MM.1S (cell line): ENCODE measurements around the gene PTPRR.

ENCODE experiments used
- DNase-seq: peaks from one replicate; pipeline ENCODE4 v3.0.0-alpha.2; 2015
- H2AFZ ChIP-seq: fragments of 300-600 bp; sonication (generic); 2 replicates; pipeline ENCODE4 v1.6.0; 2016; ENCODE audit warnings: antibody characterized with exemption, low read length
- H3F3A ChIP-seq: fragments of 300-600 bp; sonication (generic); 2 replicates; pipeline ENCODE4 v1.6.1; 2016; ENCODE audit warnings: mild to moderate bottlenecking, antibody characterized with exemption, low read length, moderate library complexity, mixed read lengths; ENCODE audit not compliant: insufficient read depth
- H3K27ac ChIP-seq: fragments of 300-600 bp; sonication (generic); 2 replicates; pipeline ENCODE4 v1.5.1; 2016; ENCODE audit warnings: mild to moderate bottlenecking, low read length
- H3K27me3 ChIP-seq: fragments of 300-600 bp; sonication (generic); replicated peaks from 2 replicates; pipeline ENCODE4 v1.6.0; 2016; ENCODE audit warnings: low read length; ENCODE audit not compliant: insufficient read depth
- H3K36me3 ChIP-seq: fragments of 300-600 bp; sonication (generic); replicated peaks from 2 replicates; pipeline ENCODE4 v1.6.1; 2016; ENCODE audit warnings: mild to moderate bottlenecking, low read length, mixed read lengths; ENCODE audit not compliant: insufficient read depth
- H3K4me1 ChIP-seq: fragments of 300-600 bp; sonication (generic); 2 replicates; pipeline ENCODE4 v1.6.1; 2016; ENCODE audit warnings: low read length, mixed read lengths
- H3K4me2 ChIP-seq: fragments of 300-600 bp; sonication (generic); 2 replicates; pipeline ENCODE4 v1.6.0; 2016; ENCODE audit warnings: low read depth, low read length
- H3K4me3 ChIP-seq: fragments of 300-600 bp; sonication (generic); 2 replicates; pipeline ENCODE4 v1.5.1; 2016; ENCODE audit warnings: low read length, mixed read lengths
- H3K79me2 ChIP-seq: fragments of 300-600 bp; sonication (generic); 2 replicates; pipeline ENCODE4 v1.6.1; 2016; ENCODE audit warnings: mixed run types, low read length, mixed read lengths
- H3K9ac ChIP-seq: fragments of 300-600 bp; sonication (generic); 2 replicates; pipeline ENCODE4 v1.6.1; 2016; ENCODE audit warnings: low read length, mixed read lengths
- H3K9me2 ChIP-seq: fragments of 300-600 bp; sonication (generic); replicated peaks from 2 replicates; pipeline ENCODE4 v1.6.1; 2016; ENCODE audit warnings: mild to moderate bottlenecking, low read length, mixed read lengths; ENCODE audit not compliant: insufficient read depth
- H3K9me3 ChIP-seq: fragments of 300-600 bp; sonication (generic); replicated peaks from 2 replicates; pipeline ENCODE4 v1.6.1; 2016; ENCODE audit warnings: mild to moderate bottlenecking, low read length, mixed read lengths; ENCODE audit not compliant: insufficient read depth
- H4K20me1 ChIP-seq: fragments of 300-600 bp; sonication (generic); 2 replicates; pipeline ENCODE4 v1.6.1; 2016; ENCODE audit warnings: mild to moderate bottlenecking, low read length, moderate library complexity, mixed read lengths; ENCODE audit not compliant: insufficient read depth
- CTCF ChIP-seq: fragments of 300-600 bp; sonication (generic); IDR thresholded peaks from 2 replicates; pipeline ENCODE4 v1.5.1; 2016; ENCODE audit warnings: antibody characterized with exemption, low read length, mixed read lengths
- EZH2 ChIP-seq: fragments of 300-600 bp; sonication (generic); optimal IDR thresholded peaks from 2 replicates; pipeline ENCODE3; 2017; ENCODE audit warnings: low read depth, mild to moderate bottlenecking, antibody characterized with exemption, low read length, mixed read lengths
- EZH2phosphoT487 ChIP-seq: fragments of 300-600 bp; sonication (generic); IDR thresholded peaks from 2 replicates; pipeline ENCODE4 v1.6.1; 2018; ENCODE audit warnings: antibody characterized with exemption, low read length

The PTPRR gene

GRCh38 chr12:70758494-70758845 is 162.1 kb downstream of the PTPRR start:
- Histone ChIP-seq H3K4me2 (no peak overlapping the region), H3K4me1 (no peaks in the 10 kb centered on the region), H3K27me3 (no peaks in the 10 kb centered on the region), H3K27ac (no peak overlapping the region), H4K20me1 (no peaks in the 10 kb centered on the region), H3K9me2 (no peaks in the 10 kb centered on the region), H3K36me3 (no peaks in the 10 kb centered on the region), H2AFZ (no peak overlapping the region), H3K9me3 (no peaks in the 10 kb centered on the region), H3K9ac (no peak overlapping the region), H3F3A (no peaks in the 10 kb centered on the region), H3K79me2 (no peaks in the 10 kb centered on the region), H3K4me3 (no peak overlapping the region)
- TF ChIP-seq CTCF (no peak), EZH2phosphoT487 (no peak), EZH2 (no peak)
- DNase-seq = no peak

GRCh38 chr12:70757830-70758493 is 162.6 kb downstream of the PTPRR start:
- DNase-seq = no peak
- no peaks in the 10 kb centered on the region for H3K27me3 ChIP-seq
- H3K9me2 ChIP-seq = no peaks in the 10 kb centered on the region
- H4K20me1 ChIP-seq = no peaks in the 10 kb centered on the region
- no peak overlapping the region for H3K4me3 ChIP-seq
- no peaks in the 10 kb centered on the region for H3F3A ChIP-seq
- no peaks in the 10 kb centered on the region for H3K79me2 ChIP-seq
- TF ChIP-seq EZH2phosphoT487 = no peak
- TF ChIP-seq CTCF = no peak
- no peak for TF ChIP-seq EZH2
- no peak overlapping the region for H3K27ac ChIP-seq
- H3K36me3 ChIP-seq = no peaks in the 10 kb centered on the region
- no peaks in the 10 kb centered on the region for H3K9me3 ChIP-seq
- no peak overlapping the region for H3K9ac ChIP-seq
- no peak overlapping the region for H3K4me2 ChIP-seq
- H2AFZ ChIP-seq = no peak overlapping the region
- H3K4me1 ChIP-seq = no peaks in the 10 kb centered on the region

GRCh38 chr12:70756791-70757190 is 163.7 kb downstream of the PTPRR start:
- Histone ChIP-seq H3K27me3 (no peaks in the 10 kb centered on the region), H3K79me2 (no peaks in the 10 kb centered on the region), H3K4me2 (no peak overlapping the region), H3K4me3 (no peak overlapping the region), H3K4me1 (no peaks in the 10 kb centered on the region), H3K9me3 (no peaks in the 10 kb centered on the region), H3F3A (no peaks in the 10 kb centered on the region), H3K27ac (no peak overlapping the region), H3K9ac (no peak overlapping the region), H2AFZ (no peak overlapping the region), H3K9me2 (no peaks in the 10 kb centered on the region), H4K20me1 (no peaks in the 10 kb centered on the region), H3K36me3 (no peaks in the 10 kb centered on the region)
- DNase-seq = no peak
- no peak for TF ChIP-seq EZH2phosphoT487
- TF ChIP-seq CTCF = no peak
- no peak for TF ChIP-seq EZH2
